Measurements from ENCODE around the gene SELENOH. TPM values are rescaled to one million over a fixed set of nuclear protein-coding genes. Genes with fewer than 3 reads are reported as not detected.
"Not testable (repeated sequence)": the region's sequence is repeated elsewhere in the genome, so short reads cannot be mapped to it uniquely, and the experiment has no call there.

SELENOH gene
- total RNA-seq: 100 to 1,000 TPM; 114 to 145 TPM

DNA sequence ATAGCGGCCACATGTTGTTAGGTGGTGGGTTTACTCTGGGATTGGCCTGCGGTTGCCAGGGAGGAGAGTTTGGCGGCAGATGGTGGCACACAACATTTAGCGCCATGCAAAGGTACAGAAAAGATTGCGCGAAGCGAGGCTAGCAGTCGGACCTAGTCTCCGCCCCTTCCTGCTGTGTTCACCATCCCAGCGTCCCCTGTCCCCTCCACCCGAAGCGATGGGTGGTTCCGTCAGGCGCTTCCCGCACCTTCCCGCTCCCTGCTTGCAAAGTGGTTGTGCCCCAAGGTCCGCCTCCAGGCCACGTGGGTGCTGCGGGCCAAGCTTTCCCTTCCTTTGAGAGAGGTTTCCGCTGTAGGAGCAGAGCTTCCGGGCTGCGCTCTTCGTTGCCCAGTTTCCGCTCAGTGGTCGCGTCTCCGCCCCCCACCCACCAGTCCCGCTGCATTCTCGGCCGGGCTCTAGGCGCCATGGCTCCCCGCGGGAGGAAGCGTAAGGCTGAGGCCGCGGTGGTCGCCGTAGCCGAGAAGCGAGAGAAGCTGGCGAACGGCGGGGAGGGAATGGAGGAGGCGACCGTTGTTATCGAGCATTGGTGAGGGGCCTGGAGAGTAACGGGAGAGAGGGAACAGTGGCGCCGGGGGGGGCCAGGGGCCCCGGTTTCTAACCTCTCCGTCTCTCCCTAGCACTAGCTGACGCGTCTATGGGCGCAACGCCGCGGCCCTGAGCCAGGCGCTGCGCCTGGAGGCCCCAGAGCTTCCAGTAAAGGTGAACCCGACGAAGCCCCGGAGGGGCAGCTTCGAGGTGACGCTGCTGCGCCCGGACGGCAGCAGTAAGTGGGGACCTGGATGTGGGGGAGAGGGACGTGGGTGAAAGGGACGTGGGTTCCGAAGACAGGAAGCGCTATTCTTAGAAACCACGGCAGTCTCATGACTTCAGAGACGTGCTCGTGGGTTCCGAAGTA lies at the start of gene SELENOH:
Gene SELENOH (plus strand): TSS at position 360 of the 955 bp plus-strand sequence. CDS start 105 bp downstream, at position 465.
- H3K27me3 Mint-ChIP-seq: no peaks in the 10 kb centered on the region
- DNase-seq (peak; percentile 97), ATAC-seq (peak; percentile 91)
- H3K4me3 Mint-ChIP-seq: peak within 1 kb of the TSS; percentile 86
- H3K9me3 Mint-ChIP-seq (ENCODE audit: low read depth): no peaks in the 10 kb centered on the region
- peaks cover 25% of the 10 kb centered on the region for H3K4me1 Mint-ChIP-seq
- peaks cover 34% of the 10 kb centered on the region for H3K36me3 Mint-ChIP-seq
- peak within 1 kb of the TSS; percentile 93 for H3K27ac Mint-ChIP-seq
- CTCF ChIA-PET: interaction anchor here (0.7 to 2.9 kb wide), 8 partner anchors 10 to 100 kb away, joined by 3 to 16 read pairs (median 5); partner anchors contain the start of genes BTBD18, MED19 and TMX2

DNA sequence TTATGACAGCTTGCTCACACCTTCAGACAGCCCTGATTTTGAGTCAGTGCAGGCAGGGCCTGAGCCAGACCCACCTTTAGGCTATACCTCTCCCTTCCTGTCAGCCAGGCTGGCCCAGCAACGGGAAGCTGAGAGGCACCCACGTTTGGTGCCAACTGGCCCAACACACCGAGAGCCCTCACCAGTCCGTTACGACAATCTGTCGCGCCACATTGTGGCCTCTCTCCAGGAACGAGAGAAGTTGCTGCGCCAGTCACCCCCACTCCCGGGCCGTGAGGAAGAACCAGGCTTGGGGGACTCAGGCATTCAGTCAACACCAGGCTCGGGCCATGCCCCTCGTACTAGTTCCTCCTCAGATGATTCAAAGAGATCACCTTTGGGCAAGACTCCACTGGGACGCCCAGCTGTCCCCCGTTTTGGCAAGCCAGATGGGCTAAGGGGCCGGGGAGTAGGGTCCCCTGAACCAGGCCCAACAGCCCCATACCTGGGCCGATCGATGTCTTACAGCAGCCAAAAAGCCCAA lies 42.4 kb upstream of the SELENOH start:
- H3K27ac Mint-ChIP-seq: no peak overlapping the region
- CTCF ChIA-PET: interaction anchor here (0.9 to 1.7 kb wide), 2 partner anchors 11 to 101 kb away, joined by 3 to 4 read pairs; no protein-coding TSS in a partner anchor
- DNase-seq (no peak), ATAC-seq (peak; percentile 27)
- H3K27me3 Mint-ChIP-seq: no peaks in the 10 kb centered on the region
- no peak overlapping the region for H3K4me3 Mint-ChIP-seq
- peaks cover 43% of the 10 kb centered on the region for H3K36me3 Mint-ChIP-seq
- H3K4me1 Mint-ChIP-seq: no peaks in the 10 kb centered on the region
- H3K9me3 Mint-ChIP-seq (ENCODE audit: low read depth): no peaks in the 10 kb centered on the region

GRCh38 chr11:57699813-57700212 lies 41.5 kb upstream of the SELENOH start:
- CTCF ChIA-PET: interaction anchor here (0.9 kb wide), 1 partner anchor 12 kb away, joined by 3 read pairs; no protein-coding TSS in a partner anchor
- Mint-ChIP-seq H3K27ac (no peak overlapping the region), H3K4me3 (no peak overlapping the region), H3K36me3 (peaks cover 48% of the 10 kb centered on the region), H3K9me3 (ENCODE audit: low read depth) (no peaks in the 10 kb centered on the region), H3K27me3 (no peaks in the 10 kb centered on the region), H3K4me1 (no peaks in the 10 kb centered on the region)
- ATAC-seq: no peak
- DNase-seq: no peak

- Mint-ChIP-seq H3K9me3 (ENCODE audit: low read depth) (no peaks in the 10 kb centered on the region), H3K4me3 (no peak overlapping the region), H3K36me3 (peaks cover 47% of the 10 kb centered on the region), H3K4me1 (no peaks in the 10 kb centered on the region), H3K27ac (no peak overlapping the region), H3K27me3 (no peaks in the 10 kb centered on the region)
- no peak for ATAC-seq
- DNase-seq: no peak
- CTCF ChIA-PET: no interaction called here
Measured at GRCh38 chr11:57700425-57700824, 40.9 kb upstream of the SELENOH start.

GRCh38 chr11:57703341-57703740 lies 38.0 kb upstream of the SELENOH start:
- Mint-ChIP-seq H3K27me3 (no peaks in the 10 kb centered on the region), H3K4me1 (peaks cover 6% of the 10 kb centered on the region), H3K27ac (no peak overlapping the region), H3K4me3 (no peak overlapping the region), H3K9me3 (ENCODE audit: low read depth) (no peaks in the 10 kb centered on the region), H3K36me3 (peaks cover 39% of the 10 kb centered on the region)
- ATAC-seq (no peak), DNase-seq (no peak)
- CTCF ChIA-PET: interaction anchor here (0.9 to 3.9 kb wide), 2 partner anchors 97 to 111 kb away, joined by 3 to 16 read pairs; no protein-coding TSS in a partner anchor

DNA sequence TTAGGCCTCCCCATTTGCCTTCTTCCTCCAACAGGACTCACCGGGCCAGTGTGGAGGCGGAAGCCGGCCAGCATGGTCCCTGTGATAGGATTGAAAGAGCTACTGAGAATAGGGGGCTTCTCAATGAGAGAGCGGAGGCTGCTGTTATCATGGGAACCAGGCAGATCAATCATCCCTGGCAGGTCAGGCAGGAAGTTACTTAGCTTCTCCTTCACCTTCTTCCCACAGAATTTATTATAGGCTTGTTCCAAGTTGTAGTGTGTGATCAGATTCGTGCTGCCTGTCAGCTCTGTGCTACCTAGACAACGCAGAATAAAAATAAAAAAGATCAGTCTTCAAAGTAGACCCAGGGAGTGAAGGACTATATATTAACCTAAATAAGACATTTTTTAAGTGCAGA lies 36.4 kb upstream of the SELENOH start:
- H3K4me3 Mint-ChIP-seq: no peak overlapping the region
- CTCF ChIA-PET: interaction anchor here (0.7 to 3.9 kb wide), 2 partner anchors 9 to 96 kb away, joined by 4 to 16 read pairs; no protein-coding TSS in a partner anchor
- H3K9me3 Mint-ChIP-seq (ENCODE audit: low read depth): no peaks in the 10 kb centered on the region
- DNase-seq (no peak), ATAC-seq (no peak)
- peaks cover 19% of the 10 kb centered on the region for H3K4me1 Mint-ChIP-seq
- H3K27ac Mint-ChIP-seq: no peak overlapping the region
- H3K36me3 Mint-ChIP-seq: peaks cover 31% of the 10 kb centered on the region
- no peaks in the 10 kb centered on the region for H3K27me3 Mint-ChIP-seq

DNA sequence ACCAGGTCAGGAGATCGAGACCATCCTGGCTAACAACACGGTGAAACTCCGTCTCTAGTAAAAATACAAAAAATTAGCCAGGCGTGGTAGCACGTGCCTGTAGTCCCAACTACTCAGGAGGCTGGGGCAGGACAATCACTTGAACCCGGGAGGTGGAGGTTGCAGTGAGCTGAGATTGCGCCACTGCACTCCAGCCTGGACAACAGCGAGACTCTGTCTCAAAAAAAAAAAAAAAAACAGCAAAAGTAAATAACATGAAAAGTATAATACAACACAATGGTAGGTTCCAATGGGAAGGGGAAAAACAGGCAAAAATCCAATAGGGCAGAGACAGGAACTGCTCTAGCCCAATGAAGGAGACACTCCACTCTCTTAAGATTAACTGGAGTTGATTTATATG lies 35.9 kb upstream of the SELENOH start:
- CTCF ChIA-PET: interaction anchor here (0.7 to 2.0 kb wide), 2 partner anchors 9 to 95 kb away, joined by 4 to 6 read pairs; no protein-coding TSS in a partner anchor
- H3K27me3 Mint-ChIP-seq; DNase-seq; H3K9me3 Mint-ChIP-seq (ENCODE audit: low read depth); H3K27ac Mint-ChIP-seq; ATAC-seq; H3K4me3 Mint-ChIP-seq: not testable (repeated sequence)
- H3K4me1 Mint-ChIP-seq: peaks cover 23% of the 10 kb centered on the region
- H3K36me3 Mint-ChIP-seq: peaks cover 31% of the 10 kb centered on the region

DNA sequence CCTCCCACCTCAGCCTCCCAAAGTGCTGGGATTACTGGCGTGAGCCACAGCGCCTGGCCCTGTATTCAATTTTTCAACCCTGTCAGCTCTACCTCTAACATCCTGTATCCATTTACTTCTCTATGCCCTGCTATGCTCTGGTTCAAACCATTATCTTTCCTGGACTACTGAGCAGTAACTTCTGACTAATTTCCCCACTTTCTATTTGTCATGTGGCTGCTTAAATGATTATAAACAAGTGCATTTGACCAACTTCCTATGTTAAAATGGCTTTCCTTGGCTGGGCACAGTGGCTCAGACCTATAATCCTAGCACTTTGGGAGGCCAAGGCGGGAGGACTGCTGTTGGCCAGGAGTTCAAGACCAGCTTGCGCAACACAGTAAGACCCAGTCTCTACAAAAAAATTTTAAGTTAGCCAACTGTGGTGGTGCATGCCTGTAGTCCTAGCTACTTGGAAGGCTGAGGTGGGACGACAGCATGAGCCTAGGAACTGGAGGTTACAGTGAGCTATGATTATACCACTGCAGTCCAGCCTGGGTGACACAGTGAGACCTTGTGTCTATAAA lies 31.4 kb upstream of the SELENOH start:
- Mint-ChIP-seq H3K4me1 (peaks cover 56% of the 10 kb centered on the region), H3K36me3 (peaks cover 13% of the 10 kb centered on the region), H3K4me3 (no peak overlapping the region), H3K9me3 (ENCODE audit: low read depth) (no peaks in the 10 kb centered on the region), H3K27me3 (no peaks in the 10 kb centered on the region), H3K27ac (peak overlapping the region; percentile 69)
- CTCF ChIA-PET: interaction anchor here (0.7 to 3.4 kb wide), 4 partner anchors 61 to 180 kb away, joined by 3 to 15 read pairs (median 3); no protein-coding TSS in a partner anchor
- ATAC-seq (no peak), DNase-seq (no peak)

DNA sequence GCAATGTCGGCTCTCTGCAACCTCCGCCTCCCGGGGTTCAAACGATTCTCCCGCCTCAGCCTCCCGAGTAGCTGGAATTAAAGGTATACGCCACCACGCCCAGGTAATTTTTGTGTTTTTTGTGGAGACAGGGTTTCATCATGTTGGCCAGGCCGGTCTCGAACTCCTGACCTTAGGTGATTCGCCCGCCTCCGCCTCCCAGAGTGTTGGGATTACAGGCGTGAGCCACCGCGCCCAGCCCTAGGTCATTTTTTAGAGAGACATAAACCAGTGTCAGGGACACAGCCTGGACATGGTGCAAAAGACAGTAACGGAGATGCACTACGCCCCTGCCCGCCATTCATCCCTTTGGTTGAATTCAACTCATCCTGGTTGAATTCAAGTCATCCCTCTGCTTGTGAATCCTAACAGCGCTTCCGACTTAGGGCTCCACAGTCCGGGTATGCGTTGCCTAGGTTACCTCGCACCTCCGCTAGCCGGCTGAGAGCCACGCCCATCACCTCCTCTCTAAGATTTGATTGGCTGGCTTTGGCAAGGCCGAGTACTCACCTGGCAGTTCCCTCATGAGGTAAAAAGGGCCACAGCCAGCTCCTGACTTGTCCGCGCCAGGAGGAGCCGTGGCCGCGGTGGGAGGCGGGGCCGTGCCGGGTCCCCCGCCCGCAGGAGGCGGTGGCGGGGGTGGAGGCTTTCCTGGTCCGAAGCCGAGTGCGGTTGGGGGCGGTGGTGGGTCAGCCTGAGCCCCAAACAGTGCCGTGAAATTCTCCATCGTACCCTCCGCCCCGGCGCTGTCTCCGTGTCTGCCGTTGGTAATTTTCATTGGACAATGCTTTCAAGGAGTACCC lies 29.7 kb upstream of the SELENOH start, which contains the start of gene MED19:
Gene MED19 (minus strand): TSS at position 802 of the 842 bp plus-strand sequence. CDS start 36 bp downstream, at position 766.
- Mint-ChIP-seq H3K27ac (peak within 1 kb of the TSS; percentile 91), H3K9me3 (ENCODE audit: low read depth) (no peaks in the 10 kb centered on the region), H3K36me3 (peaks cover 12% of the 10 kb centered on the region), H3K4me1 (peaks cover 59% of the 10 kb centered on the region), H3K27me3 (no peaks in the 10 kb centered on the region), H3K4me3 (peak within 1 kb of the TSS; percentile 99)
- CTCF ChIA-PET: interaction anchor here (1.0 to 2.4 kb wide), 9 partner anchors 12 to 254 kb away, joined by 3 to 17 read pairs (median 5); partner anchors contain the start of gene SELENOH
- peak; percentile 41 for ATAC-seq
- peak; percentile 88 for DNase-seq

DNA sequence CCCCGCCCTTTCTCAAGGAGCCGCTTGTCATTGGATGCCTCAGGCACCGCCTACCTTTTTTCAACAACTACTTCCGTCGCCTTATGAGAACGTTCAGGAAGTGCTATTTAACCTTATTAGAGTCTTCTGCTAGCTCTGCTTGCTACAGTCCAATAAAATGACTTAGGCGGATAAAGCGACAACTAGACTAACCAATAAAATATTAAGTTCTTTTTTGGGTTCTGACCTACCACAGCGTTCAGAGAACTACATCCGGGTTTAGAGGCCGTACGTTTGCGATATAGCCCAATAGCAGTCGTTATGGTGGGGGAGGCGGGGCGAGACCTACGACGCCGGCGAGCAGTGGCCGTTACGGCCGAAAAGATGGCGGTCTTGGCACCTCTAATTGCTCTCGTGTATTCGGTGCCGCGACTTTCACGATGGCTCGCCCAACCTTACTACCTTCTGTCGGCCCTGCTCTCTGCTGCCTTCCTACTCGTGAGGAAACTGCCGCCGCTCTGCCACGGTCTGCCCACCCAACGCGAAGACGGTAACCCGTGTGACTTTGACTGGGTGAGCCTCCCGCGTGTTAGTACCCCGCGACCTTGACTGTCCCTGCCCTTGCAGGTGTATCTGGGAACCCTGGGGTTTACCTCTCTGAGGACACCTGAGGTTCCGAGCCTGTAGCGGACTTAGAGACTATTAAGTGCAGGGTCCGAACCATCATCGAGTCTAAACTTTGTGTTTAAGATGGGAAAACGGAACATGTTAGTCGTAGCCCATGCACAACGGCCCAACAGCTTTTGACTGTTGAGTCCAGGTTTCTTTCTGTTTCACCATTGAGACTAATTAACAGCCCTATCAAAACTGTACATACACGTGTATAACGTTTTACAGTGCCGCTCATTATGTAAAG lies 28.8 kb upstream of the SELENOH start, which contains the start of gene TMX2:
Gene TMX2 (plus strand): TSS at position 338 of the 895 bp plus-strand sequence. CDS start 26 bp downstream, at position 364.
- peak; percentile 95 for DNase-seq
- Mint-ChIP-seq H3K4me3 (peak within 1 kb of the TSS; percentile 99), H3K9me3 (ENCODE audit: low read depth) (no peaks in the 10 kb centered on the region), H3K36me3 (peaks cover 12% of the 10 kb centered on the region), H3K4me1 (peaks cover 57% of the 10 kb centered on the region), H3K27ac (peak within 1 kb of the TSS; percentile 91), H3K27me3 (no peaks in the 10 kb centered on the region)
- CTCF ChIA-PET: interaction anchor here (1.0 to 2.4 kb wide), 9 partner anchors 11 to 255 kb away, joined by 3 to 17 read pairs (median 5); partner anchors contain the start of gene SELENOH
- ATAC-seq: peak; percentile 92

GRCh38 chr11:57713835-57714234 lies 27.5 kb upstream of the SELENOH start:
- Mint-ChIP-seq H3K4me3 (peak overlapping the region; percentile 99), H3K4me1 (peaks cover 49% of the 10 kb centered on the region), H3K27ac (peak overlapping the region; percentile 91), H3K27me3 (no peaks in the 10 kb centered on the region), H3K36me3 (peaks cover 11% of the 10 kb centered on the region), H3K9me3 (ENCODE audit: low read depth) (no peaks in the 10 kb centered on the region)
- DNase-seq (no peak), ATAC-seq (no peak)
- CTCF ChIA-PET: interaction anchor here (0.6 to 1.6 kb wide), 4 partner anchors 9 to 87 kb away, joined by 3 to 15 read pairs (median 4); partner anchors contain the start of gene SELENOH

All from activated CD8-positive, alpha-beta memory T cell treated with anti-CD3 and anti-CD28 coated beads, Interleukin-2, amount 10 ng/mL, durations not matched to agents 7 days and 5 days (primary cell).